ENCODE measurements around the gene SIK3. TPM values are rescaled to one million over a fixed set of nuclear protein-coding genes. Genes with fewer than 3 reads are reported as not detected.

SIK3 gene
- total and polyA plus RNA-seq, 2 experiments from 2014 or later, result 6.1 to 33.9 TPM

- TF ChIP-seq ZNF462 (CRISPR knock-in tag; IDR thresholded peaks at IDR 0.05), result no peak
- TF ChIP-seq CREB1 (CRISPR knock-in tag; IDR thresholded peaks at IDR 0.05; ENCODE audit: low read depth), result no peak
- TF ChIP-seq NANOG (IDR thresholded peaks at IDR 0.05; ENCODE audit: borderline replicate concordance), result no peak
Observed at GRCh38 chr11:116964269-116964668, 134.0 kb downstream of the SIK3 start (continued).

- no peaks in the 10 kb centered on the region for H3K36me3 ChIP-seq (ENCODE audit: insufficient read depth)
- no peak overlapping the region for H3K27ac Mint-ChIP-seq
- ATAC-seq (no peak; the same call in 2 of the 3 replicates), DNase-seq (ENCODE audit: low spot score) (no peak)
- no peaks in the 10 kb centered on the region for H3K27me3 ChIP-seq (ENCODE audit: insufficient read depth)
- no peak overlapping the region for H3K27ac ChIP-seq (ENCODE audit: low read depth)
- peaks cover 1% of the 10 kb centered on the region for H3K27me3 Mint-ChIP-seq (ENCODE audit: insufficient read depth, low read depth, poor library complexity)
- no peak overlapping the region for H2AFZ ChIP-seq
- peaks cover 13% of the 10 kb centered on the region for H3K4me1 ChIP-seq (ENCODE audit: insufficient read depth)
- H3F3A ChIP-seq (replicated peaks; ENCODE audit: low read depth), result no peaks in the 10 kb centered on the region
- H4K20me1 ChIP-seq (replicated peaks; ENCODE audit: insufficient read depth), result peaks cover 6% of the 10 kb centered on the region; the same call in 1 of the 2 replicates
- peaks cover 28% of the 10 kb centered on the region for H3K4me1 Mint-ChIP-seq
- H3K9me2 ChIP-seq (ENCODE audit: insufficient read depth), result no peaks in the 10 kb centered on the region
- H3K79me2 ChIP-seq (replicated peaks; ENCODE audit: insufficient read depth), result peaks cover 66% of the 10 kb centered on the region
- H3K36me3 Mint-ChIP-seq (ENCODE audit: low read depth), result no peaks in the 10 kb centered on the region
- H3K4me3 Mint-ChIP-seq, result no peak overlapping the region
- H3K9me3 Mint-ChIP-seq, result no peaks in the 10 kb centered on the region
- no peak overlapping the region for H3K4me2 ChIP-seq
- no peak overlapping the region for H3K4me3 ChIP-seq
- no peak for TF ChIP-seq ZNF462 (CRISPR knock-in tag; IDR thresholded peaks at IDR 0.05)
- no peak for TF ChIP-seq ZNF331 (CRISPR knock-in tag; IDR thresholded peaks at IDR 0.05; ENCODE audit: low read depth)
- no peak for TF ChIP-seq POLR2AphosphoS5 (IDR thresholded peaks at IDR 0.05; ENCODE audit: low read depth)
- no peak for TF ChIP-seq CREB1 (CRISPR knock-in tag; IDR thresholded peaks at IDR 0.05; ENCODE audit: low read depth)
- TF ChIP-seq REST (IDR thresholded peaks at IDR 0.05; ENCODE audit: unreplicated experiment), result no peak
Observed at GRCh38 chr11:116963813-116964212, 134.4 kb downstream of the SIK3 start.

All from GM23338 (cell line).